Measurements from ENCODE around the gene TMEM240.
A peak's percentile ranks its signal among the peaks of the same experiment; 100 is the strongest.

The TMEM240 gene

DNA sequence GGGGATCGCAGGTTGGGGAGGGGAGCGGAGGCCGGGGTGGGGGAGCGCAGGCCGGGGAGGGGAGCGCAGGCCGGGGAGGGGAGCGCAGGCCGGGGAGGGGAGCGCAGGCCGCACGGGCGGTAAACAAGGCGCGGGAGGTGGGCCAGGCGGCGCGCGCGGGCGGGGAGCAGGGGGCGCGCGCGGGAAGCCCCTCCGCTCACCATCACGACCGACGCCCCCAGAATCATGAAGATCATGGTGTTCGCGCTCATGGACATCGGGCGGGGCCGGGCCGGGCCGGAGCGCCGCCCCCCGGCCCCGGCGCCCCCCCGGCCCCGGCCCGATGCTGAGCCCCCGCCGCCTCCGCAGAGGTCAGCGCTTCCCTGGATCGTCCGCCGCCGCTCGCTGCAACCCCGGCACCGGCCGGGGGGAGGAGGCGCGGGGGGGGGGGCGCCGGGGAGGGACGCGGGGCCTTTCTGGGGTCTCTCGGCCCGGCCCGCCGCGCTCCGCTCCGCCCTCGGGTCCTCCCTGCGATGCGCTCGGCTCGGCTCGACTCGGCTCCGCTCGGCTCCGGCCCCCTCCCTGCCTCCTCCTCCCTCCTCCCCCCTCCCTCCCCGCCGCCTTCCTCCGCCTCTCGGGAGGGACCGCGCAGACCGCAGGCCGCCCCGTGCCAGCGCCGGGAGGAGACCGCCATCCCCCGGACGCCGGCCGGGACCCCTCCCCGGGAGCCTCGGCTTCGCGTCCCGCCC is at the start of gene TMEM240:
Gene TMEM240, minus strand, starts transcription at position 535 of the 728 bp plus-strand sequence. Its CDS starts 278 bp downstream, at position 257.
- no peak for DNase-seq (ENCODE audit: low spot score)

DNA sequence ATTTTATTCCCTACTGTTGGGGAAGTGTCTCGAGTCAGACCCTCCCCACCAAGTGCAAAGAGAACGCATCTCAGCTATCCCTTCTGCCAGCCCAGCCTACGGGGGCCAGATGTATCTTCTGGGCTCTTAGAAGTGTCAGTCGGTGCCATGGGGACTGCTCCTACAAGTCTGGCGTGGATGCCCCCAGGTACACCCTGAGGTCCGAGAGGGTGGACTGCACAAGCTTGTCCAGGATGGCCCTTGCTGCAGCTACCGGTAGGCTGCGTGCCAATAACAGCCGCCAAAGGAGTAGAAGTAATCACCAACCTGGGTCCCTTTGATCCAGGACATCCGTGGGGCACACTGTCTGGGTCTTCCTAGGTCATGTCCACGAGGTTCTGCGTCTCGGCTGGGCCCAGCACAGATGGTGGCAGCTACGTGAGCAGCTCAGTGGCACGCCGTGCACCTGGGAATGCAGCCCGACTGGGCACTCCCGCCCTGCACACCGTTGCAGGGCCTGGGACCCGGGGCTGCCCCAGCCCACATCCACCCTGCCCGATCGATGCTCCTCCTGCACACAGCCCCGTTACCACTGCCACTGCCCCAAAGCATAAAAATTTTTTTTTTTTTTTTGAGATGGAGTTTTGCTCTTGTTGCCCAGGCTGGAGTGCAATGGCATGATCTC is 43.1 kb upstream of the TMEM240 start:
- no peak for DNase-seq (ENCODE audit: low spot score)

DNA sequence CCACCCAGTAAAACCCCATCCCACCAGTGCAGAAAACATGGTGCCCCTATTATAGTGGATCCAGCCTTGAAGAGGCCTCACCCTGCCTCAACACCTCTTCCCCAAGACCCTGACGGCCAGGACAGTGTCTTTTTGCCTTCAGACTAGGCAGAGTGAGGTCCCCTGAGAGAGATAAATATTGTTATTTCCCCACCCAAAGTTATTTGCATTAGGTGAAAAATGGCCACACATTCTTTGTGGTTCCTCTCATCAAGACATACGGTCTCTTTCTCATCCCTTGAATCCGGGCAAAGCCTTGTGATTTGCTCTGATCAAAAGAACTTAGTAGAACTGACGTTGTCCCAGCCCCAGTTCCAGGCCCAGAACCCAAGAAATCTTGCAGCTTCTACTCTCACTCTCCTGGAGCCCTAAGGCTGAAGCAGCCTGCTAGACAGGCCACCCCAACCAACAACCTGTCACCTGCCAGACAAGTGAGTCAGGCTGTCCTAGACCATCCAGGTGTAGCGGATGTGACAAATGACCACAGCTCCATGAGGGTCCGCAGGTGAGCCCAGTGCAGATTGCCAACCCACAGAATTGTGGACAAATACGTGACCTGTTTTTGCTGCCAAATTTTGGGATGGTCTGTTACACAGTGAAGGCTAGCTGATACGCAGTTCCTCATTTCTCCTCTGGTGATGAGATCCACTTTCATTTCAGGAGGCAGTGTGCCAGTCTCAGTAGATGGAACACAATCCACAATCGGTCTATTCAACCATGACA is 42.3 kb upstream of the TMEM240 start:
- DNase-seq (ENCODE audit: low spot score), result no peak

DNA sequence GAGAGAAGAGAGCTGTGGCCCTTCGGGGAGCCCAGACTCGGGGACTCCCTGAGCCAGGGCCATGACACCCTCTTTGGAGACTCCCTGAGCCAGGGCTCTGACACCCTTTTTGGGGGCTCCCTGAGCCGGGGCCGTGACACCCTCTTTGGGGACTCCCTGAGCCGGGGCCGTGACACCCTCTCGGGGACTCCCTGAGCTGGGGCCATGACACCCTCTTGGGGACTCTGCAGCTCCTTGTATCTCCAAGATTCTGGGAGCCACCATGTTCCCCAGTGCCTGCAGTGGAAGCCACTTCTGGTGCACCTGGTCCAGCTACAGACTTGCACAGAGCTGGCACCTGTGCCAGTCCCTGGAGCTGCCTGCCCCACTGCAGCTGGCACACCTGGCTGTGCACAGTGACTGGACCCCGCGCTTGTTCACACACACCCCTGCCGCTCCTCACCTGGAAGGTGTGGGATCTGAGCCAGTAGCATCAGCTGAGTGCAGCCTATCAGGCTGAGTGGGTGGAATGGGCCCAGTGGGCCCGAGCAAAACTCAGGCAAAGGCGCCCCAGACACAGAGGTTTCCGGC is 38.0 kb upstream of the TMEM240 start:
- DNase-seq (ENCODE audit: low spot score), result no peak

DNA sequence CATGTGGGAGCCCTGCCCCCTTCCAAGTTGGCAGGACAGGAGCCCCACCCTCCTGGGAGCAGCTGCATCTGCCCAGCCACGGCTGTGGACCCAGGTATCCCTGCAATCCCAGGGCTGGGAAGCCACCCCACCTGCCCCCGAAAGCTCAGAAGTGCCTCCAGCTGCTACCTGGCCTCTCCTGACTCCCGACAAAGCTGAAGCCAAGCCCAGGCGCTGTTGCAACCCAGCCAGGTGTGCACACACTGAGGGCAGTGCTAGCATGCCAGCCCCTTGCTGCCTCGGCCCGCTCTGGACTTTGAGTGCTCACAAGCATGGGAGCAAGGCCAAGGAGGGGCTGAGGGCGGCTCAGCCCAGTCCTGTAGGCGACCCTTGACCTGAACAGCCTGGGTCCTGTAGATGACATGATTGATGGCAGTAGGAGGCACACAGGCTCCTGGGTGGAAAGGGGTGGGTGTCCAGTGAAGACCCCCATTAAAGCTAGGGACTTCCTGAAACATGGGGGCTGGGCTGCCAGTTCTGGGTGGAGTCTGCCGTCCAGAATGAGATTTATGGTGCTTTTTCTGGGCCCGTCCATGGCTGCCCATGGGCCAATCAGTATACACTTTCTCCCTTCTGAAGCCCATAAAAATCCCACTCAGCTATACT is 37.1 kb upstream of the TMEM240 start:
- no peak for DNase-seq (ENCODE audit: low spot score)

DNA sequence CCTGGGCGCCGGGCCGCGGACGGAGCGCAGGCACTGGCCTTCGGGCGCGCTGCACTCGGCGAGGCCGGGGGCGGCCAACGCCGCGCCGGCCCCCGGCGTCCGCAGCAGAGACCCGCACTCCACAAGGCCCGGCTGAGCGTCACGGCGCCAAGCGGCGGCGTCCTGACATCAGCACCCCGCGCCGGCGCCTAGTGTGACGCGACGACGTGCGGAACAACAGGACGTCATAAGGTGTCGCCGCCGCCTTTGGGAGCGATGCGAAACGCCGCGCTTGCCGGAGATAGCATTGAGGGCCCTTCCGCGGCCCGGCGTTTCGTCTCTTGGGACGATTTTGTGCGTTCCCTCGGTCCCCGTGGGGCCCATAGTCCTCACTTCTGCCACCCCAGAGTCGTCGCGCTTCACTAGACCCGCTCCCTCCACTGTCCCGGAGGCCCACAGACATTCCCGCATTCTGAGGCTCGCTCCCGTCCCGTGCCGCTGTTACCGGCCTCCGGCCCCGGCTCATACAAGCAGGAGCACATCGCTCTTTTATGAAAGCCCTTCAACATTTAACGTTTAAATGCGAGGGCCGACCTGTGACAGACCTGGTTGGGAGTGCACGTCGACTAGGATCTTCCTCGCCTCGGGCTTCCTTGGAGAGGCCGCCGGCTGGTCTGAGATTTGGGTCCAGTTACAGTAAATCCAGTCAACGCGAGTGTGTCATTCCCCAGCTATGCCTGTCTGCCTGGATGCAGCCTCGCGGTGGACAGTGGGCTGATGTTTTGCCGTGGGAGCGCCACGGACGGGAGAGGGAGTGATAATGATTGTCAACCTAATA is 34.5 kb upstream of the TMEM240 start, which contains the start of gene SSU72:
Gene SSU72, minus strand, starts transcription at position 143 of the 817 bp plus-strand sequence. CDS start 306 bp downstream, outside the sequence.
- peak; percentile 94 for DNase-seq (ENCODE audit: low spot score)

DNA sequence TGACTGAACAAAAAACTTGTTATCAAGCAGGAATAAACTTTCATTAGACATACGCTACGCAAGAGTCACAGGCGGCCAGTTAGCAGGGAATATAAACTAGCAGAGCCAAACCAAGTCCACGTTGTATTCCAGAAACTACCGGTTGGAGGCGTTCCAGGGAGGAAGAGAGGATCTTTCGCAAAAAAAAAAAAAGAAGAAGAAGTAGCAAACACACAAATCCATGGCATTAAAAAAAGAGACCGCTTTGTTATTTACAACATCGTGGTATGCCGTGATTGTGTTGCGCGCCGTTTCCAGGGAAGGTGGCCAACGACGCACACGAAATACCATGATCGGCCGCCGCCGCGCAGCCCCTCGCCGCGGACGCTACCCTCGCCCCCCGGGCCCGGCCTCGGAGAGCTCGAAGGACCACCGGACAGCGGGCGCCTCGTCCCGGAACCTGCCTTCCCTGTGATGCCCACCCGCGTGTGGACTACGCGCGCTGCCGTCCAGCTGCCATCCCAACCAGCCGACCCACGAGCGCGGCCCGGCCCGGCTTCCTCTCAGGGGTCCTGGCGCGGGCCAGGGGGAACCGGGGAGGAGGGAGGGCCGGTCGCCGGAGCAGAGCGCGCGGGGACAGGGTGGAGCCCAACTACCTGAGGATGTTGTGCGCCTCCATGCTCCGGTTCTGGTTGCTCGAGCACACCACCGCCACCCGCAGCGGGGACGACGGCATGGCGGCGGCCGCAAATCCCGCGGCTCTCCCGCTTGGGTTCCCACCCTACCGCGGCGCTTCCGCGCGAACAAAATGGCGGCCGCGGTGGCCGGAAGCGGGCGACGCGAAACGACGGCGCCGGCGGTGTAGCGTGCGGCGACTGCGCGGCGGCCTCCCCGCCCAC is 33.7 kb upstream of the TMEM240 start:
- peak; percentile 89 for DNase-seq (ENCODE audit: low spot score)

DNA sequence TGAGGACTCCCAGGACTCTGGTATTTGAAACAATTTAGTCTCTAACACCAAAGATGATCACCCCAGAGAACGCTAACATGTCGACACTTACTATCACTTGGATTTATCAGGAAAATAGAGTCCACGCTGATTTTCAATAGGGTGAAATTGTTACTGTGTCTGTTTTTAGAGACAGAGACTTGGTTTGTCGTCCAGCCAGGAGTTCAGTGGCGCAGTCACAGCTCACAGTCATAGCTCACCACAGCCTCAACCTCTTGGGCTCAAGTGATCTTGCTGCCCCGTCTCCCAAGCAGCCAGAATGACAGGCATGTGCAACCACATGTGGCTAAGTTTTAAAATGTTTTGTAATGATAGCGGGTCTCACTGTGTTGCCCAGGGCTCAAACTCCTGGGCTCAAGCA is 28.9 kb upstream of the TMEM240 start:
- DNase-seq (ENCODE audit: low spot score), result no peak

DNA sequence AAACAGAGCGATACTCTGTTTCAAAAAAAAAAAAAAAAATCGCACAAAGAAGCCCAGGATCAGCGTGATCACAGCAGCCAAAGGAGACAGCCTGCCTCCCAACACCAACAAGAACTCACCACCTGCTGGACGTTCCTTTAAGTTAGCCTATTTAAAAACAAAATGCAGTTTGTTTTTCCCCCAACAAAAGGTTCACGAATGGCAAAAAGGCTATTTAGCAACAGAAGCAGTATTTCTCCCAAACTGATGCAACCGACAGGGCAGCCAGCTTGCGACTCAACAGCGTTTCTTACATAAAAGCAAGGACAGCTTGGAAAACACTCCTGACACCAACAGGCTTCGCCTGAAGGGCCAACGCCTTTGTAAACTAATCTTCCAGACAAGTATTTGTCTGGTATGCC is 27.5 kb upstream of the TMEM240 start:
- DNase-seq (ENCODE audit: low spot score), result no peak

DNA sequence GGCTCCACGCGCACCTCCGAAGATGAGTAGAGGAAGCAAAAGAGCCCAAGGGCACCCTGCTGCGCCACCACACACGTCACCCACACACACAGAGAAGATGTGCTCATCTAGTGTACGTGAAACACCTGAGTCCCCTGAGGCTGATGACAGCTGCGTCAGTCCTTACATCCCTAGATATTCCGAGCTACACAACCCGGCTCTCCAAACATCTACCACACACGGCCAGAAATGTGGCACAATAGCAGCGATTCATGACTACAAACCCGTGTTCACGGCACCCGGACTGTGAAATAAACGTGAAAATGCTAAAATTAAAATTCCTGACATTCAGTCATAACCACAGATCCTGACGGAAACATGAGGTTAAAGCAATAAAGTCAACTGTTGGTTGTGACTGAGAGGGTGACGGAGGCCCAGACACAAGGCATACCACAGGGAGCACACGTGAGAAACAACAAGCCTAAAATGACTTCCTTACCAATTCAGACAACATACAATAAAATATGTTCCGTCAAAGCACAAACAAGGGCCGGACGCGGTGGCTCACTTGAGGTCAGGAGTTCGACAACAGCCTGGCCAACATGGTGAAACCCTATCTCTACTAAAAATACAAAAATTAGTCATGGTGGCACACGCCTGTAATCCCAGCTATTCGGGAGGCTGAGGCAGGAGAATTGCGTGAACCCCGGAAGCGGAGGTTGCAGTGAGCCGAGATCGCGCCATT is 26.9 kb upstream of the TMEM240 start:
- DNase-seq (ENCODE audit: low spot score), result no peak

DNA sequence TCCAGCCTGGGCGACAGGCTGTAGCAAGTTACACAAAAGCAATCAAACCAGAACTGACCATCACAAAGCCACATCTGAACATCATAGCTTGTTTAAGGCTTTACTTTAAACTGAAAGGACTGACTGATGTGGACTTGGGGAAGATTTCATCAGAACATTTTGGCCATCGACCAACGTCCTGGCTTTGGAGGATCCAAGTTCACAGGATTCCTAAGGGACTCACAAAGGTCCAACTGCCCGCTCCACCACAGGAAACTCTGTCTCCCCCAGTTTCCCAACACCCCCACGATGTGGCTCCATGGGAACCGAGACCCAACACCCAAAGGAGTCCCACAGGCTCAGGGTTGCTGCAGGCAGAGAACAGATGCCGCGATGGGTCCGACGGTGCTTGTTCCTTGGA is 24.9 kb upstream of the TMEM240 start:
- DNase-seq (ENCODE audit: low spot score), result no peak

DNA sequence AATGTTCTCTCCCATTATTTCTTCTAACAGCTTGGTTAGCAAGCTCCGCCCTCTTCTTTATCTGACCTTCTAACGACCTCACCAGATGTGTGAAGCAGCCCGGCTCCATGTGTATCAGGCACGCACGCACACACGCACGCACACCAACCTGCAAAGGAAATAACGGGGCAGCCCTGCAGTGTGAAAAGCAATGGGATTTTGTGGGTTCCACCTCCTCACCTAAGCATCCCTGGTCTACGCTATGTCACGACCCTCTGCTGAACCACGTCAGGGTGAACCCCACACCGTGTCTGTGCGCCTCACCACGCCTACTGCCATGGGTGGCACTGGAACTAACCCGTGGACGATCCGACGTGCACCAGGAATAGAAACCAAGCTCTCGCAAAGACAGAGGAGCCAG is 23.8 kb upstream of the TMEM240 start:
- DNase-seq (ENCODE audit: low spot score), result no peak

DNA sequence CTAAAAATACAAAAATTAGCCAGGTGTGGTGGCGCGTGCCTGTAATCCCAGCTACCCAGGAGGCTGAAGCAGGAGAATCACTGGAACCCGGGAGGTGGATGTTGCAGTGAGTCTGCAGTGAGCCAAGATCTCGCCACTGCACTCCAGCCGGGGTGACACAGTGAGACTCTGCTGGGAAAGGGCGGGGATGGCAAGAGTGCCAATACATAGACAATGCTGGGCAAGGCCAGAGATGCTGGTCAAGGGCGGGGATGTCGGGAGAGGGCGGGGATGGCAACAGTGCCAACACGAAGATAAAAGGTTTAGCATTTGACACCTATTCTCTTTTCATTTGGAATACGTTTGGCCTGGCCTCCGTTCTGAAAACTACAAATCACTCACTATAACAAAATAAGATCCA is 23.3 kb upstream of the TMEM240 start:
- DNase-seq (ENCODE audit: low spot score), result no peak

DNA sequence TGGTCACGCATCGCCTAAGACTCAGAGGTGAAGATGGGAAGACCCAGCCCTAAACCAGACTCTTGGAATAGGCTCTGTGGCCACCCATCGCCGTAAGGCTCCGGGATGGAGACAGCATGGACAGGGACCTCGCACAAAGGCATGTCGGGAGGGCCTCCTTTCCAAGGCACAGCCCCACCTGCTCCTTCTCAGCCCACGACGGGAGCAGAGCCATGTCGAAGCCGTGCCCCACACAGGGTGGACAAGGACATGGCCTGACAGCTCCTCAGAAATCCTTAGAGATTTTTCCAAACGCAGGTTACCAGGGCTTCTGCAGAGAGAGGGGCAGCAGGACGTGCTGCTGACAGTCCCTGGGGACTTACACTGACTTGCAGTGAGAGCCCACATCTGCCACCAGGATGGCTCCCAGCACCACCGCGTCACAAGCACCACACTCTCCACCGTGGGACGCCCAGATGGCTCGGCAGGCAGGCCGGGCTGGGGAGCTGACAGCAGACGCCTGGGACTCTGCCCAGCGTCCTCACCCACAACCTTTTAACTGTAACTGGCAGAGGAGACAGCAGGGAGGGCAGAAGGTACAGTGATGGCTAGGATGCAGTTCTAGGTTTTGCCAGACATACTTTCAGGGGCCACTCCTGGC is 22.3 kb upstream of the TMEM240 start:
- DNase-seq (ENCODE audit: low spot score), result peak; percentile 84

DNA sequence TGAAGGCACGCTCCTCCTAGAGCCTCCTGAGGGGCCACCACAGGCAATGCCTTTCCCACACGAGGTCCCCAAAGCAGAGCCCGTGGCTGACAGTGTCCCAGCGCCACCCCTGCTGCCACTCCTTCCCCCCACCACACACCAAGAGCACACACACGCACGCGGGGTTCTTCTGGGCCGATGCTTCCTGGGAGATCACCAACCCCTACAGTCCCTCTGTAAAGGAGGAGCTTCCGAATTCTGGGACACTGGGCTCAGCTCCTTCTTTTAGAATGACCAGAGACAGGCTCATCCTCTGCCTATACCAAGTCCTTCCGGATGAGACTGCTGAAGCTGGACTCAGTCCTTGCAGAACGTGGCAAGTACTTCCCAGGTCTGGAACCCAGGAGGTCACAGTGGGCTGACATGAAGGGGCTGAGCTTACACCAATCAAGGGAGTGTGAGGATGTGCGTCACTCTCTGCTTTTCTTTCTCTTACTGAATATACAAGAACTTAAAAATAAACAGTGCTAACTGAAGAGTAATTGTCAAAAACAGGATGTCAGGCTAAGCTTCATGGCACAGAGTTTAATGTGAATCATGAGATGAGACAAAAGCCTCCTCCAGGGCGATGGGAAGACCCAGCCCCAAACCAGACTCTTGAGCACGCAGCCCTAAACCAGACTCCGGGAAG is 21.5 kb upstream of the TMEM240 start:
- DNase-seq (ENCODE audit: low spot score), result no peak

DNA sequence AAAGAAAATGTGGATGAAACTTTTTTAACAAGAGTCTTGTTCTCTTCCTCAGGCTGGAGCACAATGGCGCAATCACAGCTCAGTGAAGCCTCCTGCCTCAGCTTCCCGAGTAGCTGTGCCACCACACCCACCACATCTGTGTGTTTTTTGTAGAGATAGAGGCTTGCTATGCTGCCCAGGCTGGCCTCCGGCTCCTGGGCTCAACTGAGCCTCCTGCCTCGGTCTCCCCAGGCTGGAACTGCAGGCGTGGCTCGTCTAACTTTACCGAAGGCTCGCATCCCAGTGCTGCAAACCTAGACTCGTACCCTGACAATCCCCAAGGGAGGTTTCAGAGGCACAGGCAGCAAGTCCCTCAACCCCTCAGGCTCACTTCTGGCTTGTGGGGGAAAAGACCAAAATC is 19.8 kb upstream of the TMEM240 start:
- no peak for DNase-seq (ENCODE audit: low spot score)

DNA sequence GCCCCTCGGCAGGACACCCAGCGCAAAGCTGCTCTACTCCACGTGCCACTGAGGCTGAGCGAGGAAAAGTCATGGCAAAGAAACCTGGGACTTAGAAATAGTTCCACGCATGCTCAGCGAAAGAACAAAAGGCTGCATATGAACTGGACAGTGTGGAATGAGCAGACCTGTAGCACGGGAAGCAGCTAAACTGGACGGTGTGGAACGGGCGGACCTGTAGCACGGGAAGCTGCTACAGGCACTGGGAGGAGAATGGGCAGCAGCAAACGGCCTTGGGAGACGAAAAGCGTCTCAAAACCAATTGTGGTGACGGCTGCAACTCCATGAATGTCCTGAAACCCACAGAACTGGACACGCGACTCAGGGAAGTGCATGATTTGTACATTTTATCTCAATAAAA is 18.6 kb upstream of the TMEM240 start:
- DNase-seq (ENCODE audit: low spot score), result no peak

DNA sequence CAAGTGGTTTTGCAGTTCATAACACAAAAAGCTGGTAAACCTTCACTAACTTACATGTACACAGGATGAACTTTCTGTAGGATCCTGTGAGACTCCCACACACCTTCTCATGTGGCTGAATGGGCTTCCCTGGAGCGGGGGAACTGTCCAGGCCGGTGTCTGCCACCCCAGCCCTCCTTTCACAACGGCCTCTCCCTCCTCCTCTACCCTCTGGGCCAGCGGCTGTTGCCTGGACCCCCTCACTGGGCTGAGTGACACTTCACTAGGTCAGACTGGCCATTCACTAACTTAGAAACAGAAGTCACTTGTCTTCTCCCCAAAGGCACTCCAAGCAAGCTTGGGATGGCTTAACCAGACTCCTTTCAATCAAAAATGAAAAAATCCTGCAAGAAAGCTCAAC is 18.2 kb upstream of the TMEM240 start:
- DNase-seq (ENCODE audit: low spot score), result no peak
